MM.1S (cell line): ENCODE data around the gene AGTRAP.

Source experiments
- EZH2 ChIP-seq: fragments of 300-600 bp; sonication (generic); optimal IDR thresholded peaks from 2 replicates; pipeline ENCODE3; 2017; ENCODE audit warnings: low read depth, mild to moderate bottlenecking, antibody characterized with exemption, low read length, mixed read lengths
- EZH2phosphoT487 ChIP-seq: fragments of 300-600 bp; sonication (generic); IDR thresholded peaks from 2 replicates; pipeline ENCODE4 v1.6.1; 2018; ENCODE audit warnings: antibody characterized with exemption, low read length
- TF ChIP-seq, protein P1 (sequence below): fragments of 300-600 bp; sonication (generic); IDR thresholded peaks from 2 replicates; pipeline ENCODE4 v1.5.1; 2016; ENCODE audit warnings: antibody characterized with exemption, low read length, mixed read lengths

DNA sequence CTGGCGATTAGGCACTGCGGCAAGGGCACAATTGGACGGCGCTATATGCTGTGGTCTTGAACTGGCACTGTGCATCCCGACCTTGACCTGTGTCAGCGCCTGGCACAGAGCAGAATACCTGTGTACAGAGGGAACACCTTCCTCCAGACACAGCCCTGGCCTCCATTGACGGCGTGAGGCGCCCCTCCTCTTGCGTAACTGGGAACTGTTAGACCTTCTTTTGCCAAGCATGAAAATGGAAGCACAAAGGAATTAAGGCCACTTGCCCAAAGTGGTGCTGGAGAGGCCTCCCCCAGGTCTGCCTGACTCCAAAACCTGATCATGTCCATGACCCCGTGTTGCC is 6.8 kb upstream of the AGTRAP start:
- TF ChIP-seq, protein P1, sequence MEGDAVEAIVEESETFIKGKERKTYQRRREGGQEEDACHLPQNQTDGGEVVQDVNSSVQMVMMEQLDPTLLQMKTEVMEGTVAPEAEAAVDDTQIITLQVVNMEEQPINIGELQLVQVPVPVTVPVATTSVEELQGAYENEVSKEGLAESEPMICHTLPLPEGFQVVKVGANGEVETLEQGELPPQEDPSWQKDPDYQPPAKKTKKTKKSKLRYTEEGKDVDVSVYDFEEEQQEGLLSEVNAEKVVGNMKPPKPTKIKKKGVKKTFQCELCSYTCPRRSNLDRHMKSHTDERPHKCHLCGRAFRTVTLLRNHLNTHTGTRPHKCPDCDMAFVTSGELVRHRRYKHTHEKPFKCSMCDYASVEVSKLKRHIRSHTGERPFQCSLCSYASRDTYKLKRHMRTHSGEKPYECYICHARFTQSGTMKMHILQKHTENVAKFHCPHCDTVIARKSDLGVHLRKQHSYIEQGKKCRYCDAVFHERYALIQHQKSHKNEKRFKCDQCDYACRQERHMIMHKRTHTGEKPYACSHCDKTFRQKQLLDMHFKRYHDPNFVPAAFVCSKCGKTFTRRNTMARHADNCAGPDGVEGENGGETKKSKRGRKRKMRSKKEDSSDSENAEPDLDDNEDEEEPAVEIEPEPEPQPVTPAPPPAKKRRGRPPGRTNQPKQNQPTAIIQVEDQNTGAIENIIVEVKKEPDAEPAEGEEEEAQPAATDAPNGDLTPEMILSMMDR: no peak
- no peak for TF ChIP-seq EZH2phosphoT487
- no peak for TF ChIP-seq EZH2
